Fibroblast of mammary gland (primary cell): ENCODE measurements around the gene SERHL2.
"Not testable (repeated sequence)": the region's sequence is repeated elsewhere in the genome, so short reads cannot be mapped to it uniquely, and the experiment has no call there.

Experiments
- DNase-seq: peaks from one replicate; pipeline ENCODE4 v3.0.0-alpha.2; 2010; ENCODE audit warnings: low read depth
- H3K4me3 ChIP-seq: 2 replicates; pipeline ENCODE4 v1.5.1; 2011; ENCODE audit warnings: low read depth, mild to moderate bottlenecking, low read length, moderate library complexity; ENCODE audit not compliant: control insufficient read depth
- CTCF ChIP-seq: conservative IDR thresholded peaks from 2 replicates; pipeline ENCODE4 v1.5.1; 2011; ENCODE audit warnings: low read depth, low read length, inconsistent platforms; ENCODE audit not compliant: control insufficient read depth, insufficient read depth

SERHL2 gene

GRCh38 chr22:42562684-42563083 is 8.9 kb downstream of the SERHL2 start:
- H3K4me3 ChIP-seq: no peak overlapping the region
- no peak for DNase-seq
- TF ChIP-seq CTCF: no peak

GRCh38 chr22:42563943-42564342 is 10.2 kb downstream of the SERHL2 start:
- not testable (repeated sequence) for DNase-seq, H3K4me3 ChIP-seq

- TF ChIP-seq CTCF: no peak
- no peak for DNase-seq
- no peak overlapping the region for H3K4me3 ChIP-seq
These were observed 10.9 kb downstream of the SERHL2 start for GRCh38 chr22:42564699-42565098.

- no peak for TF ChIP-seq CTCF
- no peak for DNase-seq
- no peak overlapping the region for H3K4me3 ChIP-seq
These were observed 12.2 kb downstream of the SERHL2 start for GRCh38 chr22:42565956-42566355.

GRCh38 chr22:42567950-42568349 is 14.2 kb downstream of the SERHL2 start:
- DNase-seq, H3K4me3 ChIP-seq: not testable (repeated sequence)

GRCh38 chr22:42570580-42570979 is 16.8 kb downstream of the SERHL2 start:
- not testable (repeated sequence) for DNase-seq, H3K4me3 ChIP-seq

- DNase-seq: not testable (repeated sequence)
These were observed 17.3 kb downstream of the SERHL2 start for GRCh38 chr22:42571068-42571467.

GRCh38 chr22:42574046-42574445 is 20.3 kb downstream of the SERHL2 start:
- not testable (repeated sequence) for DNase-seq, H3K4me3 ChIP-seq

More at GRCh38 chr22:42571068-42571467, 17.3 kb downstream of the SERHL2 start:
- H3K4me3 ChIP-seq: not testable (repeated sequence)

GRCh38 chr22:42574468-42574867 is 20.7 kb downstream of the SERHL2 start:
- not testable (repeated sequence) for DNase-seq

GRCh38 chr22:42575996-42576574 is 22.3 kb downstream of the SERHL2 start:
- DNase-seq, H3K4me3 ChIP-seq: not testable (repeated sequence)

More at GRCh38 chr22:42574468-42574867, 20.7 kb downstream of the SERHL2 start:
- H3K4me3 ChIP-seq: not testable (repeated sequence)

GRCh38 chr22:42577141-42577540 is 23.4 kb downstream of the SERHL2 start:
- H3K4me3 ChIP-seq, DNase-seq: not testable (repeated sequence)
